HEK293 (cell line): ENCODE measurements around the gene FIGLA.

ENCODE experiments used
- CTCF ChIA-PET: fragments of 350-600 bp; formaldehyde crosslinking; extraction: SDS; loops from one replicate; lab custom pipeline; 2021; ENCODE audit warnings: antibody characterized with exemption; lab: Yijun Ruan, JAX
- POLR2A ChIA-PET: fragments of 300-600 bp; formaldehyde crosslinking; extraction: SDS; loops from one replicate; lab custom pipeline; 2020; ENCODE audit warnings: antibody characterized with exemption, inconsistent platforms; lab: Yijun Ruan, JAX
- H3K27ac ChIP-seq: fragments of 200-500 bp; sonication (Bioruptor generic); 2 replicates; pipeline ENCODE4 v1.5.1; 2014; ENCODE audit warnings: low read depth, low read length, control low read depth, inconsistent platforms; ENCODE audit errors: extremely low read depth
- H3K36me3 ChIP-seq, 2 experiments: fragments of 200-500 bp in 1 of 2; sonication (Bioruptor generic) in 1 of 2; 1 replicate in 1 of 2; 2 replicates in 1 of 2; pipeline ENCODE4 v1.5.1; 2014 to 2017; ENCODE audit warnings: inconsistent platforms in 2 of 2, low read length in 2 of 2; ENCODE audit not compliant: control insufficient read depth in 2 of 2, insufficient read depth in 1 of 2
- H3K4me1 ChIP-seq: fragments of 200-500 bp; sonication (Bioruptor generic); 2 replicates; pipeline ENCODE4 v1.5.1; 2014; ENCODE audit warnings: mild to moderate bottlenecking, low read length, inconsistent platforms; ENCODE audit not compliant: control insufficient read depth, insufficient read depth
- H3K4me3 ChIP-seq: 2 replicates; pipeline ENCODE4 v1.5.1; 2011; ENCODE audit warnings: low read depth, mild to moderate bottlenecking, control low read depth, low read length, moderate library complexity
- H3K9me3 ChIP-seq: fragments of 200-500 bp; sonication (Bioruptor generic); 2 replicates; pipeline ENCODE4 v1.5.1; 2014; ENCODE audit warnings: low read depth, low read length, inconsistent platforms; ENCODE audit not compliant: control insufficient read depth, insufficient read depth
- IKZF3 ChIP-seq: fragments of 450-650 bp; IDR thresholded peaks from 2 replicates; pipeline ENCODE4 v1.5.0; 2018; ENCODE audit warnings: missing biosample characterization, mild to moderate bottlenecking, missing genetic modification characterization, moderate library complexity
- KLF17 ChIP-seq: fragments of 450-650 bp; formaldehyde crosslinking; IDR thresholded peaks from 2 replicates; pipeline ENCODE4 v1.5.1; 2016; ENCODE audit warnings: missing biosample characterization, missing genetic modification characterization
- KLF9 ChIP-seq: fragments of 450-650 bp; formaldehyde crosslinking; IDR thresholded peaks from 2 replicates; pipeline ENCODE4 v1.5.1; 2016; ENCODE audit warnings: missing biosample characterization, missing genetic modification characterization, low read depth
- SALL2 ChIP-seq: fragments of 450-650 bp; formaldehyde crosslinking; IDR thresholded peaks from 2 replicates; pipeline ENCODE4 v1.5.0; 2017; ENCODE audit warnings: missing biosample characterization, mild to moderate bottlenecking, missing genetic modification characterization, borderline replicate concordance
- YY1 ChIP-seq: fragments of 450-650 bp; formaldehyde crosslinking; IDR thresholded peaks from 2 replicates; pipeline ENCODE4 v1.5.1; 2018; ENCODE audit warnings: missing biosample characterization, missing genetic modification characterization
- ZEB2 ChIP-seq: fragments of 450-650 bp; formaldehyde crosslinking; IDR thresholded peaks from 2 replicates; pipeline ENCODE4 v1.5.1; 2016; ENCODE audit warnings: missing biosample characterization, missing genetic modification characterization
- ZNF19 ChIP-seq: fragments of 450-650 bp; formaldehyde crosslinking; IDR thresholded peaks from 2 replicates; pipeline ENCODE4; 2016; ENCODE audit warnings: missing biosample characterization, missing genetic modification characterization, low read depth
- ZNF354C ChIP-seq: fragments of 450-650 bp; formaldehyde crosslinking; IDR thresholded peaks from 2 replicates; pipeline ENCODE4 v1.5.1; 2016; ENCODE audit warnings: missing biosample characterization, missing genetic modification characterization, low read depth, borderline replicate concordance
- ZNF426 ChIP-seq: fragments of 450-650 bp; formaldehyde crosslinking; IDR thresholded peaks from 2 replicates; pipeline ENCODE4 v1.5.1; 2017; ENCODE audit warnings: missing biosample characterization, missing genetic modification characterization, mild to moderate bottlenecking, inconsistent platforms, moderate library complexity
- ZNF560 ChIP-seq: fragments of 450-650 bp; formaldehyde crosslinking; IDR thresholded peaks from 2 replicates; pipeline ENCODE4 v1.5.1; 2017; ENCODE audit warnings: missing biosample characterization, missing genetic modification characterization, borderline replicate concordance
- ZNF596 ChIP-seq: fragments of 450-650 bp; IDR thresholded peaks from 2 replicates; pipeline ENCODE4 v1.5.0; 2018; ENCODE audit warnings: missing biosample characterization, mild to moderate bottlenecking, missing genetic modification characterization, moderate library complexity
- ZNF639 ChIP-seq: fragments of 450-650 bp; formaldehyde crosslinking; IDR thresholded peaks from 2 replicates; pipeline ENCODE4 v1.5.1; 2016; ENCODE audit warnings: missing biosample characterization, missing genetic modification characterization
- ZNF670 ChIP-seq: fragments of 450-650 bp; formaldehyde crosslinking; IDR thresholded peaks from 2 replicates; pipeline ENCODE4 v1.5.1; 2016; ENCODE audit warnings: missing biosample characterization, missing genetic modification characterization, low read depth
- ZNF692 ChIP-seq: fragments of 450-650 bp; formaldehyde crosslinking; IDR thresholded peaks from 2 replicates; pipeline ENCODE4 v1.5.1; 2016; ENCODE audit warnings: missing biosample characterization, missing genetic modification characterization
- ZSCAN18 ChIP-seq: fragments of 450-650 bp; formaldehyde crosslinking; IDR thresholded peaks from 2 replicates; pipeline ENCODE4 v1.5.1; 2016; ENCODE audit warnings: missing biosample characterization, missing genetic modification characterization
- ZSCAN4 ChIP-seq: fragments of 450-650 bp; formaldehyde crosslinking; IDR thresholded peaks from 2 replicates; pipeline ENCODE4 v1.5.1; 2017; ENCODE audit warnings: missing biosample characterization, missing genetic modification characterization
- ZSCAN5A ChIP-seq: fragments of 450-650 bp; formaldehyde crosslinking; IDR thresholded peaks from 2 replicates; pipeline ENCODE4 v1.5.1; 2016; ENCODE audit warnings: missing biosample characterization, missing genetic modification characterization

Gene FIGLA

GRCh38 chr2:70807828-70808118, 17.3 kb upstream of the FIGLA start:
- ChIA-PET CTCF (interaction anchor here (1.1 to 1.6 kb wide), 2 partner anchors 10 to 63 kb away, joined by 3 to 6 read pairs; no protein-coding TSS in a partner anchor), POLR2A (no interaction called here)
- no peaks in the 10 kb centered on the region for H3K9me3 ChIP-seq
- H3K36me3 ChIP-seq: no peaks in the 10 kb centered on the region
- H3K4me1 ChIP-seq: no peaks in the 10 kb centered on the region
- TF ChIP-seq SALL2 (no peak), ZNF639 (tag by site-specific recombination) (no peak)
- no peak overlapping the region for H3K27ac ChIP-seq
- H3K4me3 ChIP-seq: no peak overlapping the region

GRCh38 chr2:70807102-70807827, 16.8 kb upstream of the FIGLA start:
- H3K4me3 ChIP-seq: no peak overlapping the region
- no peaks in the 10 kb centered on the region for H3K36me3 ChIP-seq
- ChIA-PET CTCF (interaction anchor here (1.1 to 1.6 kb wide), 2 partner anchors 10 to 63 kb away, joined by 3 to 6 read pairs; no protein-coding TSS in a partner anchor), POLR2A (no interaction called here)
- H3K27ac ChIP-seq: no peak overlapping the region
- no peak for TF ChIP-seq KLF9 (tag by site-specific recombination)
- no peak for TF ChIP-seq ZNF19
- TF ChIP-seq ZNF692 (tag by site-specific recombination): no peak
- no peak for TF ChIP-seq ZNF560 (tag by site-specific recombination)
- no peak for TF ChIP-seq ZNF426
- no peak for TF ChIP-seq KLF17 (tag by site-specific recombination)
- no peak for TF ChIP-seq YY1 (tag by site-specific recombination)
- no peak for TF ChIP-seq ZNF596 (tag by site-specific recombination)
- TF ChIP-seq ZNF354C: no peak
- TF ChIP-seq, all 188 proteins: peak for 0
- H3K4me1 ChIP-seq: no peaks in the 10 kb centered on the region
- no peaks in the 10 kb centered on the region for H3K9me3 ChIP-seq

GRCh38 chr2:70806620-70807019, 16.2 kb upstream of the FIGLA start:
- ChIA-PET CTCF (interaction anchor here (1.4 kb wide), 1 partner anchor 21 kb away, joined by 5 read pairs; no protein-coding TSS in a partner anchor), POLR2A (no interaction called here)
- Histone ChIP-seq H3K4me3 (no peak overlapping the region), H3K27ac (no peak overlapping the region), H3K4me1 (no peaks in the 10 kb centered on the region), H3K36me3 (no peaks in the 10 kb centered on the region), H3K9me3 (no peaks in the 10 kb centered on the region)
- TF ChIP-seq ZSCAN4 (tag by site-specific recombination) (no peak), ZNF670 (no peak), ZSCAN5A (tag by site-specific recombination) (no peak), ZEB2 (no peak), IKZF3 (no peak), ZSCAN18 (no peak)
